ENCODE data around the gene SLC4A2. TPM values are rescaled to one million over a fixed set of nuclear protein-coding genes. Genes with fewer than 3 reads are reported as not detected.
"Not testable (repeated sequence)": the region's sequence is repeated elsewhere in the genome, so short reads cannot be mapped to it uniquely, and the experiment has no call there.

Gene SLC4A2
- polyA plus RNA-seq, 3 donors = 21.6 to 132 (median 23.8) TPM

GRCh38 chr7:151040616-151041375 is 18.6 kb upstream of the SLC4A2 start:
- no peaks in the 10 kb centered on the region for H3K27me3 ChIP-seq (ENCODE audit: control insufficient read depth in 2 of 2, insufficient read depth in 2 of 2, low read length in 2 of 2)
- no peak for DNase-seq
- H3K36me3 ChIP-seq (replicated peaks in 1 of 2; ENCODE audit: control insufficient read depth in 1 of 2, insufficient read depth in 2 of 2, low read length in 2 of 2) = peaks cover 13 to 18% of the 10 kb centered on the region in 2 donors
- no peaks in the 10 kb centered on the region for H3K79me2 ChIP-seq (ENCODE audit: insufficient read depth, low read length)
- H3K27ac ChIP-seq (ENCODE audit: low read depth in 1 of 2, low read length in 2 of 2) = no peak overlapping the region
- no peaks in the 10 kb centered on the region for H4K20me1 ChIP-seq (ENCODE audit: insufficient read depth, low read length)
- no peak overlapping the region for H3K4me2 ChIP-seq (replicated peaks; ENCODE audit: extremely low read depth, low read length, poor library complexity, severe bottlenecking)
- intact Hi-C loops (cut with micrococcal nuclease) = no loop called here
- Mint-ChIP-seq H3K4me3 (no peak overlapping the region), H3K9me3 (peaks cover 0 to 2% (median 0%) of the 10 kb centered on the region in 7 donors), H3K27ac (peak overlapping the region in 2 of 7 donors; percentile 56 to 74), H3K4me1 (peaks cover 17% of the 10 kb centered on the region), H3K36me3 (peaks cover 19 to 44% of the 10 kb centered on the region in 2 donors), H3K27me3 (ENCODE audit: low read depth in 3 of 3) (peaks cover 0 to 6% (median 0%) of the 10 kb centered on the region in 3 donors)
- no peaks in the 10 kb centered on the region for H3K9me3 ChIP-seq (replicated peaks in 1 of 2; ENCODE audit: control insufficient read depth in 1 of 2, insufficient read depth in 1 of 2, low read length in 2 of 2)
- H3K4me3 ChIP-seq (replicated peaks in 1 of 3; ENCODE audit: low read depth in 2 of 3, low read length in 3 of 3) = no peak overlapping the region
- H3K4me1 ChIP-seq (ENCODE audit: control insufficient read depth in 1 of 2, insufficient read depth in 2 of 2, low read length in 2 of 2) = peaks cover 10 to 15% of the 10 kb centered on the region in 2 donors
- H3K9ac ChIP-seq (ENCODE audit: insufficient read depth, low read length, poor library complexity, severe bottlenecking) = no peak overlapping the region
- TF ChIP-seq, protein P1, sequence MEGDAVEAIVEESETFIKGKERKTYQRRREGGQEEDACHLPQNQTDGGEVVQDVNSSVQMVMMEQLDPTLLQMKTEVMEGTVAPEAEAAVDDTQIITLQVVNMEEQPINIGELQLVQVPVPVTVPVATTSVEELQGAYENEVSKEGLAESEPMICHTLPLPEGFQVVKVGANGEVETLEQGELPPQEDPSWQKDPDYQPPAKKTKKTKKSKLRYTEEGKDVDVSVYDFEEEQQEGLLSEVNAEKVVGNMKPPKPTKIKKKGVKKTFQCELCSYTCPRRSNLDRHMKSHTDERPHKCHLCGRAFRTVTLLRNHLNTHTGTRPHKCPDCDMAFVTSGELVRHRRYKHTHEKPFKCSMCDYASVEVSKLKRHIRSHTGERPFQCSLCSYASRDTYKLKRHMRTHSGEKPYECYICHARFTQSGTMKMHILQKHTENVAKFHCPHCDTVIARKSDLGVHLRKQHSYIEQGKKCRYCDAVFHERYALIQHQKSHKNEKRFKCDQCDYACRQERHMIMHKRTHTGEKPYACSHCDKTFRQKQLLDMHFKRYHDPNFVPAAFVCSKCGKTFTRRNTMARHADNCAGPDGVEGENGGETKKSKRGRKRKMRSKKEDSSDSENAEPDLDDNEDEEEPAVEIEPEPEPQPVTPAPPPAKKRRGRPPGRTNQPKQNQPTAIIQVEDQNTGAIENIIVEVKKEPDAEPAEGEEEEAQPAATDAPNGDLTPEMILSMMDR (IDR thresholded peaks at IDR 0.05) = no peak
- no peak overlapping the region for H2AFZ ChIP-seq (ENCODE audit: insufficient read depth, low read depth, low read length, poor library complexity, severe bottlenecking)
- WGBS (ENCODE audit: insufficient coverage) = 96% methylated on average over 26 of the region's 30 CpGs

DNA sequence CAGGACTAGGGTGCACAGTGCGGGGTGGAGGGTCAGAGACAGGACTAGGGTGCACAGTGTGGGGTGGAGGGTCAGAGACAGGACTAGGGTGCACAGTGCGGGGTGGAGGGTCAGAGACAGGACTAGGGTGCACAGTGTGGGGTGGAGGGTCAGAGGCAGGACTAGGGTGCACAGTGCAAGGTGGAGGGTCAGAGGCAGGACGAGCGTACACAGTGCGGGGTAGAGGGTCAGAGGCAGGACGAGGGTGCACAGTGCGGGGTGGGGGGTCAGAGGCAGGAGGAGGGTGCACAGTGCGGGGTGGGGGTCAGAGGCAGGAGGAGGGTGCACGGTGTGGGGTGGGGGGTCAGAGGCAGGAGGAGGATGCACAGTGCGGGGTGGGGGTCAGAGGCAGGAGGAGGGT is 15.9 kb upstream of the SLC4A2 start:
- H2AFZ ChIP-seq (ENCODE audit: insufficient read depth, low read depth, low read length, poor library complexity, severe bottlenecking); DNase-seq; H3K27ac Mint-ChIP-seq; H3K27me3 Mint-ChIP-seq (ENCODE audit: low read depth in 3 of 3); H3K27me3 ChIP-seq (ENCODE audit: control insufficient read depth in 2 of 2, insufficient read depth in 2 of 2, low read length in 2 of 2); H3K4me2 ChIP-seq (replicated peaks; ENCODE audit: extremely low read depth, low read length, poor library complexity, severe bottlenecking); H3K9me3 Mint-ChIP-seq; H3K4me3 ChIP-seq (replicated peaks in 1 of 3; ENCODE audit: low read depth in 2 of 3, low read length in 3 of 3); intact Hi-C loops (cut with micrococcal nuclease); H3K4me3 Mint-ChIP-seq; H3K9me3 ChIP-seq (replicated peaks in 1 of 2; ENCODE audit: control insufficient read depth in 1 of 2, insufficient read depth in 1 of 2, low read length in 2 of 2); H3K27ac ChIP-seq (ENCODE audit: low read depth in 1 of 2, low read length in 2 of 2); H3K79me2 ChIP-seq (ENCODE audit: insufficient read depth, low read length); H3K36me3 ChIP-seq (replicated peaks in 1 of 2; ENCODE audit: control insufficient read depth in 1 of 2, insufficient read depth in 2 of 2, low read length in 2 of 2); H4K20me1 ChIP-seq (ENCODE audit: insufficient read depth, low read length); H3K9ac ChIP-seq (ENCODE audit: insufficient read depth, low read length, poor library complexity, severe bottlenecking): not testable (repeated sequence)
- WGBS (ENCODE audit: insufficient coverage) = 87% methylated on average over 10 of the region's 10 CpGs
- Mint-ChIP-seq H3K36me3 (peaks cover 10 to 25% of the 10 kb centered on the region in 2 donors), H3K4me1 (peaks cover 17% of the 10 kb centered on the region)
- H3K4me1 ChIP-seq (ENCODE audit: control insufficient read depth in 1 of 2, insufficient read depth in 2 of 2, low read length in 2 of 2) = peaks cover 10 to 15% of the 10 kb centered on the region in 2 donors

Data from CD14-positive monocyte (primary cell).